GM19238 (cell line): ENCODE results near the gene ARL15.
"Not testable (repeated sequence)": the region's sequence is repeated elsewhere in the genome, so short reads cannot be mapped to it uniquely, and the experiment has no call there.

Source experiments
- DNase-seq: peaks from one replicate; pipeline ENCODE4 v3.0.0; 2011; ENCODE audit warnings: low spot score; ENCODE audit not compliant: insufficient read length

ARL15 gene

DNA sequence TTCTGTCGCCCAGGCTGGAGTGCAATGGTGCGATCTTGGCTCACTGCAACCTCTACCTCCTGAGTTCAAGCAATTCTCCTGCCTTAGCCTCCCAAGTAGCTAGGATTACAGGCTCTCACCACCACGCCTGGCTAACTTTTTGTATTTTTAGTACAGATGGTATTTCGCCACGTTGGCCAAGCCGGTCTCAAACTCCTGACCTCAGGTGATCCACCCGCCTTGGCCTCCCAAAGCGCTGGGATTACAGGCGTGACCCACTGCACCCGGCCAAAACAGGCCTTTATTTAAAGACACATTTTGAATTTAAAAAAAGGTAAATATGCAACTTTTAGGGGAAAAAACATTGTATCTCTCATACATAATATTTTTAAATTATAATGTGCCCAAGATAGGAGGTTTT lies 266.1 kb downstream of the ARL15 start:
- not testable (repeated sequence) for DNase-seq

DNA sequence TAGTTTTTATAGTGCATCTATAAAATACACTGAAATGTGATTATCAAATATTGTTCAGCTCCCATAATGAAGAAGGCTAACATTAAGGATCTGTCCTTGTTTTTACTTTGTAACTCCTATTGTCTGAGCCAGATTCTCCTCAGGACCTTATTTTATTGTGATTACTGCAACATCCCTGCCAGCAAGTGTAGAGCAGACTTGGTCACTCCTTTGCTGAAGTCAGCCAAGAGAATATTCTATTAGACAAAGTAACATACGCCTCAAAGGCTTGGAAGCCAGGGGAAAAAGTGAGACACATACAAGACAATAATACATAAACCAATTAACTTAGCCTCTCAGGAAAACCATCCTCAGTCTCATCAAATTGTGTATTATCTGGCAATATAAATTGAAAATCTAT lies 269.6 kb downstream of the ARL15 start:
- DNase-seq = no peak

- no peak for DNase-seq
Observed at GRCh38 chr5:54040018-54040417, 270.4 kb downstream of the ARL15 start.

DNA sequence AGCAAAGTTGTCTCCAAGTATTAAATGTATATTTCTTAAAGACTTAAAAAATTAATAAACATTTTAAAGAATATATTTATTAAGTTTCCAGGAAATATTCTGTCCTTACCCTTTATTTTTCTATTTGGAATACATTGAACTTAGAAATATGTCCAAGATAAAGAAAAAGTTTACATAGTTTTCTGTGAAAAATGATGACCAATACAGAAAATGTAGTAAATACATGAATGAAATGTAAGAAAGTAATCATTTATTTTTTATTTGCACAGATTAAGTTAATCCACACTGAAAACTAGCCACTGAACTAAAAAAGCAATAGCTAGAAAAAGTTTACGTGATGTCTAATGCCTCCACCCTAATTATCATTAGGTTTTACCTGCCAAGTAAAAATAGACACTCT lies 273.2 kb downstream of the ARL15 start:
- no peak for DNase-seq

DNA sequence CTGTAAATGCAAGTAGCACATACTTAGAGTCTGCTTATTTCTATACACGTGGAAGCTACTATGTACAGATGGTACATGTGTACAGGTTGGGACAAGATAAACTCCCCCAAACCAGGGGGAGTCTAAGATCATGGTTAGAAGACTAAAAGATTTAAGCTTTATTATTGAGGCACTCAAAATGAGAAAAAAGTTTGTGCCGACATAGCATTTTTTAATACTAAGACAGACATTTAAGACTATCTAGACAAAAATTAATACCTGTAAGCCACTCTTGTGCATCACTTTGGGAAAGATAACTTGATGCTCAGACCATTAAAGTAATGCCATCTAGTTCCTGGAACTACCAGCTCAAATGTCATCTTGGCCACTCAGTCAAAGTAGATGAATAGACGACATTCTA lies 279.4 kb downstream of the ARL15 start:
- DNase-seq = no peak

DNA sequence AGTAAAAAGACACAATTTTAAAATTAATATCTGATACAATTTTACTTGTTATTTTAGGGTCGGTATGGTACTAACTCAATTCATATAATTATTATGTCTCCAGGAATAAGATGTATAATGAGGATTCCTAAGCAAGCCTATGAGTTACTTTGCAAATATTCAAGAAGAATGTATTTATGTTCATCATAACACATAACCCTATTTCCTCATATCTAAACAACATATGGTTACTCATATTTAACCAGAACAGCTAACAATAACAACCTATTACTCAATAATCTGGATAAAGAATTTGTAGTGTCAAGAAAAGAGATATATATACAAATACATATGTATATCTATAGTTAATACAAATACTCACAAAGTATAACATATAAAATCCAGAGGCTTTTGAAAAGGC lies 285.9 kb downstream of the ARL15 start:
- DNase-seq = no peak

DNA sequence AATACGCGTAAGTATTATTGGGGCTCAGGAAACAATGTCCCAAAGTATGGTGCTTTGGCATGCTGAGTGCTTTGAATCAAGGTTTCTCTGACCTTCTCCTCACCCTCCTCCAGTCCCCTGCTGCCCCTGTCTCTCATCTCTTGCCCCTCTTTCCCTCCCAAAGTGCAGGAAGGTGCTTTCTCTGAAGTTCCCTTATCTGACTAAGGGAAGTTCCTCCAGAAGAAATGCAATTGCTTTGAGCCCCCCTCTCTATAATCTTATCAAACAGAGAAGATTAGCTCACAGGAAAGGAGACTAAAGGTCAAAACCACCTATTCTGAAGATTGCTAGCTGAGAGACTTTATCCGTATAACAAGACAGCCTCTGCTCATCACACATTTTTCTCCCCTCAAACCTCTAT lies 288.1 kb downstream of the ARL15 start:
- DNase-seq = no peak

- no peak for DNase-seq
Observed at GRCh38 chr5:54021431-54022164, 288.8 kb downstream of the ARL15 start.

GRCh38 chr5:54018438-54018837 lies 291.9 kb downstream of the ARL15 start:
- DNase-seq = no peak

DNA sequence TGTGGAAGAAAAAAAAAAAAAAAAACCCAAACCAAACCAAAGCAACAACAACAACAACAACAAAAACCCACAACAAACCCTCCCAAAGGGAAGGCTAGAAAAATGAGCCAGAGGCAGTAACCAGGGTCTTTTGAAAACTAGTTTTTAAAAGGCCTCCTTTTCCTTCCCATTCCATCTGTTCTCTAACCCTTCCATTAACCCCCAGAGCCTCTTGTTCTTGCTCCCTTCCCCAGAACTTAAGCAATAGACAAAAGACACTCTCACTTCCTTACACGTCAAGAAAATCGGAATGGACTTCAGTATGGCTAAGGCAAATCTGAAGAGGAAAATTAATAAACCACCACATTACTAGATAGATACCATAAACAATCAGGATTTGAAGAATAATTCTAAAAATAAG lies 292.8 kb downstream of the ARL15 start:
- no peak for DNase-seq

DNA sequence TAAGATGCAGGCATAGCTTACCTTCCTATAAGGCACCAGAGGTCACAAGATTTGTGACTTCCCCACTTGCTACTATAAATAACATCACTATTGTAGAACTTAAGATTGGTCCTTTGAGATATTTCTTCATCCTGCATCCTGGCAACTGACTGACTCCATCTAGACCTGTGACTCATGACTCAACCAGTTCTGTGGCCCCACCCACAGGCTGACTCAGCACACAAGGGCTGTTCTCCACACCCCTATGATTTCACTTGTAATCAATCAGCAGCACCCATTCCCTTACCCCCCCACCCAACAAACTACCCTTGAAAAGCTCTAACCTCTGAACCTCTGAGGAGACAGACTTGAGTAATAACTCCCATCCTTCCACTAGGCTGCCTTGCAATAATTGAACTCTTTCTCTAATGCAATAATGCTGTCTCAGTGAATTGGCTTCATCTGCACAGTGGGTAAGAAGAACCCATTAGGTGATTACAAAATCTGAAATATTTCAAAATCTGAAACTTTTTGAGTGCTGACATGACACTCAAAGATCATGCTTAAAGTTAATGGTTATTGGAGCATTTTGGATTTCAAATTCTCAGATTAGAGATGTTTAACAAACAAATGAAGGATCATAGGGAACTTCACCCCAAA lies 296.7 kb downstream of the ARL15 start:
- no peak for DNase-seq

GRCh38 chr5:54009828-54010227 lies 300.5 kb downstream of the ARL15 start:
- DNase-seq = no peak

DNA sequence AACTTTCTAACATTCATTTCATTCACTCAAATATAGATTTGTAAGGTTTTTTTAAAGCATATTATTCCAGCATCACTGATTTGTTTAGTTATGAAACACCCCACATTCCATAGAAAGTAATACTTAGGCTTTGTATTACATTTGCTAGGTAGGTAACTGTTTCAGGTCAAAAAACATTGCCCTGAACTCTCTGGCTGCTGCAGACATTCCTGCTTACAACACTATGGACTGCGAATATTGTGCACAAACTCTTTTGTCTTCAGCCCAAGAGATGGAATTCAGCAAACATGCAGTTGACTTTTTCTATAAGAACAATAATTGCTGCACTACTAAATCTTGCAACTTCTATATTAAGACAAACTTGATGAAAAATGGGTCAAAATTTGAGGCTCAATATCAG lies 301.0 kb downstream of the ARL15 start:
- no peak for DNase-seq

GRCh38 chr5:54007827-54008777 lies 302.3 kb downstream of the ARL15 start:
- DNase-seq = no peak

- DNase-seq = no peak
Observed at GRCh38 chr5:54004697-54005096, 305.7 kb downstream of the ARL15 start.

DNA sequence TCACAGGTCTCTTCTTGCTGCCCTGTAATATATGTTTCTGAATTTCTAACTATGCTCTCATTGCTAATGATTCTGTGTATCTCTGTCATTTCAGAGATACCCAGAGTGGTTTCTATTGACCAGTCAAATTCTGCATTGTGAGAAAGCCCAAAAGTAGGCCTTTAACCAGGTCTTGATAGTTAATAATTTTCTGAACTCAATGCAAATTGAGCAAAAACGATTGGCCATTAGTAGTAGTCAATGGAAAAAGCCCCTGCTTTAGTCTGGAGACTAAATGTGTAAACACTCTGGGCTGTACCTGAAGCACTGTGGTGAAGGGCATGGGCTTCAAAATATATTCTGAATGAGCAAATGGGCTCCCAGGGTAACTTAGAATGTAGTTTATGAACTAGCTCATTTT lies 307.6 kb downstream of the ARL15 start:
- DNase-seq = no peak

- DNase-seq = no peak
Observed at GRCh38 chr5:54001976-54002775, 308.2 kb downstream of the ARL15 start.

GRCh38 chr5:54000011-54000410 lies 310.4 kb downstream of the ARL15 start:
- no peak for DNase-seq

GRCh38 chr5:53997736-53998627 lies 312.4 kb downstream of the ARL15 start:
- DNase-seq = no peak

- no peak for DNase-seq
Observed at GRCh38 chr5:53996008-53996407, 314.4 kb downstream of the ARL15 start.
